Activated T-helper 1 cell treated with Interleukin-2 at 50 U/mL for 16 hours (primary cell): ENCODE data around the gene STK38.

Experiments used
- DNase-seq: peaks from one replicate; pipeline ENCODE4 v3.0.0-alpha.2; 2020; ENCODE audit warnings: low read depth

The STK38 gene

DNA sequence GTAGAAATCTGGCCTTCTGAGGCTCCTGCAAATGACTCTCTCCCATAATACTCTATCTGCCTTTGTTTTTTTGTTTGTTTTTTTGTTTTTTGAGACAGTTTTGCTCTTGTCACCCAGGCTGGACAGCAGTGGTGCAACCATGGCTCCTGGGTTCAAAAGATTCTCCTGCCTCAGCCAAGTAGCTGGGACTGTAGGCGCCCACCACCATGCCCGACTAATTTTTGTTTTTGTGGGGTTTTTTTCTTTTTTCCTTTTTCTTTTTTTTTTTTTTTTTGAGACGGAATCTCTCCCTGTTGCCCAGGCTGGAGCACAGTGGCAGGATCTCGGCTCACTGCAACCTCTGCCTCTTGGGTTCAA is 16.6 kb upstream of the STK38 start:
- no peak for DNase-seq

DNA sequence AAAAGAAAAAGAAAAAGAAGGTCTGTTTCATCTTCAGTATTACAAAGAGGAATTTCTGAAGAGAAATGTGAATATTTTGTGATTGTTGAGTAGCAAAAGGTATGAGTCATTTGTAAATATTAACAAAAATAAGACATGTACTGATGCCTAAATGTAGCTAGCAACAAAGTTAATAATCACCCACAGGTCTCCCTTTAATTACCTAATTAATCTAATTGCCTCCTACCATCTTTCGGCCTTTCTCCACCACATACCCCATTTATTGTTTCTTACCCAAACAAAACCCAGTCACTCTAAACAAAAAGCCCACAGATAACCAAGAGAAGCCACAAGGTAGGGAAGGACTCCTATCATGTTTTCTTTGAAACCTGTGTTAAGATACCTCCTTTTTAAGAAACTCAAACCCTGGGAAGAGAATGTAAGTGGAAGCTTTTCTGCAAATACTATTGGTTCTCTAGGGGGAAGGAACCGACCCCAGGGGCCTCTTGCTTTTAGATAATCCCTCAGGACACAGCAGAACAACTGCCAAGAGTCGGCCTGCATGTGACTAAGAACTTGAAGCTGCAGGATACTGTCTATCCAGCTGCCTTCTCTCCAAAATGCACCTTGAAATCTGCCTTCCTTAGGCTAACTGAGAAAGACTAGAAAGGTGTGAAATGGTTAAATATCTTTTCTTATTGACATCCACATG is 16.1 kb upstream of the STK38 start:
- DNase-seq, result no peak

DNA sequence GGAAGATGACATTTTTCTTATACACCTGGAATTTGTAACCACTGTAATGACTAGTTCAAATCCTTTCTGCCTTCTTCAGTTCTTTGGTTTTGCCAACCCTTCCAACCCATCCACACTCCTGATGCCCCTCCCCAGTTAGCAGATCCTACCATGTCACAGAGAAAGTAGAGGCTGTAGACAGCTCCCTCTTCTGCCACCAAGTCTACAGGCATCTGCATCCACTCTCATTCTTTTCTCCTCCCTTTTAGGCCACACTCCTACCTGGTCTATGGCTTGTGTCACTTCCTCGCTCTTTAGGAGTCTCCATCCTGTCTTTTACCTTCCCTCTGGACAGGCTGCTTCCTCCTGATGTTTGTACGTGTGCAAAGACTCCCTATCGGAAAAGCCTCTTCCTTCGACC is 13.5 kb upstream of the STK38 start:
- DNase-seq, result no peak

DNA sequence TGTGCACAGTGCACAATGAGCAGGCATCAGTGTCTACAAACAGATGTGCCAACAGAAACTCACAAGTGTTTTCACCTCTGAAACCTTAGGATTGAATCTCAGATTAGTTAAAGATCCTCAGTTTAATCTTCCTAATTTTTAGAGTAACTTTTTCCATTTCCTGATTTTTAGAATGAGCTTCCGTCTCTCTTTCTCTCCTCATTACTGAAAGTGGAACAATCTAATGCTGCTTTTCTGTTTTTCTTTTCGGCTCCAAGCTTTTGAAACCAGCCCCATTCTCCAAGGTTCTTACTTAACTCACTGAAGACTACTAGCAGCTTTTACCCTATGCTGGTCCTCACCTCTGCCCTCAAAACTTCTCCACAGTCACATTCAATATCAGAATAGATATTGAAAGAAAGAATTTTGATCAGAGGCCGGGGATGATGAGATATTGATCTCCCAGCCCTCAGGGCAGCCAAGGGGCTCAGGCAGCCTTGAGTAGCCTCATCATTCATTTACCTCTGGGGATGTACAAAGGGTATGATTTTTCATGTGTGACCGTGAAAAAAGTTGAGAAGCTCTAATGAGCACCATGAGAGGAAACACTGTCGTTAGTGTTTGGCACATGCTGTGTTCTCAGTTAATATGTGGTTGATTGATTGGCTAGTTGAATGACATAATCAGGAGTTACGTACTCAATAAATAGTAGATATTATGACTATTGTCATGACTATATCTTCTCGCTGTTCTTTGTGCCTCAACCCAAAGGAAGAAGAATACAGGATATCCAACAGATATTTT is 11.9 kb upstream of the STK38 start:
- DNase-seq, result no peak

DNA sequence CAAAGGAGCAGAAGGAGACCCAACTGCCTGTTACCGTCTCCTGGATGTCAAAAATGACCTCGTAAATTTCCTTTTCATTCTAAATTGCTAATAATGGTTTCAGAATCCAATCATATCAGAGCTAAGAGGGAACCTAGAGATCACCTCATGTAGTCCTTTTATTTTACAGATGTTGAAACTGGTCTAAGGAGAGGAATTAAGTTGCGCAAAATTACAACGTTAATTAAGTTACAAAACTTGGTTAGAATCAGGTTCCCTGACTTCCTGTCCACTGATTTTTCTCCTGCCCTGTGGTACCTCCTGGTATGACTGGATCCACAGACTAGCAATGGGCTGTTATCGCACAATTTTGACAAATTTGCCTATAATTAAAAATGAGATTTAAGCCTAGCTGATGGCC is 9.0 kb upstream of the STK38 start:
- DNase-seq, result no peak

DNA sequence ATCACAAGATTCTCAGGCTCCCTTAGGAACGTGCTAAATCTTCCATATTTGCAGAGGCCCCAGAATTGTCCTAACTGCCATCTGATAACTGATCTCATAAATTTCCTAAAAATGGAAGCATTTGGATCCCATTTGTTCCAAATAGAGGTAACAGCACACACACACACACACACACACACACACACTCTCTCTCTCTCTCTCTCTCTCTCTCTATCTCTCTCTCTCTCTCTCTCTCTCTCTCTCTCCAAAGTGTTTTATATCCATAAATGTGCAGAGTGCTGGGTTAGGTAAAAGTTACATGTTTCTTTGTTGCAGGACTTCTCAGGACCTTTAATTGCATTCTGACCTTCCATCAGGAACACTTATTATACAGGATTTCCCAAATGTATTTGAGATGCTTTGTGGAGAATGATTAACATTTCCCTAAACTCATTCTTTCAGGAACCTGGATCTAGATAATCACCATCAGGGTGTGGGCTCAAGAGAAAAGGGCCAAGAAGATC is 8.5 kb upstream of the STK38 start:
- no peak for DNase-seq

DNA sequence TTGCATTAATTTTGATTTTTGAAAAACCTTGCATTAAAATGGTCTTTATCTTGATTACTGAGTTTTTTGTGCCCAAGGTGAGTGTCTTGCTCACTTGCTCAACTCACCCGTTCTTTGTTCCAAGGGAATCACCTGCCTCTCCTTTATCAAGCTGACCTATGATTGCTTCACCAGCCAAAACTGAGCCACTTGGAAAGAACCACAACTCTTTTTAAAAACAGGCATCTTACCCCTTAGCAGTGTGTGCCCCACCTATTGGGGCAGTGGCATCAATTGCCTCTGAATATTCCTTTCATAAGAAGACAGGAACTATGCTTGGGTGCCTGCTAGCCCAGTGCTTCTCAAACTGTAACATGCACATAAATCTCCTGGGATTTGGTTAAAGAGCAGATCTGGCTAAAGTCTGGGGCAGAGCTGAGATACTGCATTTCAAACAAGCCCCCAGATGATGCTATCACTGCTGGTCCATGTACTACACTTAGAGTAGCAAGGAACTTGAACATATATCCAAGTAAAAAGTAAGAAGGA is 3.3 kb upstream of the STK38 start:
- DNase-seq, result no peak

DNA sequence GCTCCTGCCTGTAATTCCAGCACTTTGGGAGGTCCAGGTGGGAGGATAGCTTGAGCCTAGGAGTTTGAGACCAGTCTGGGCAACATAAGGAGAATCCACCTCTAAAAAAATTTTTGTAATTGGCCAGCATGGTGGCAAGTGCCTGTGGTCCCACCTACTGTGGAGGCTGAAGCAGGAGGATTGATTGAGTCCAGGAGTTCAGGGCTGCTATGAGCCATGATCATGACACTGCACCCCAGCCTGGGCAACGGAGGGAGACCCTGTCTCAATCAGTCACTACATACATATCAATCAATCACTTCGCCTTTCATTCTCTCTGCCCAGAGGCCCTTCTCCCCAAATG is 1.1 kb upstream of the STK38 start:
- no peak for DNase-seq

DNA sequence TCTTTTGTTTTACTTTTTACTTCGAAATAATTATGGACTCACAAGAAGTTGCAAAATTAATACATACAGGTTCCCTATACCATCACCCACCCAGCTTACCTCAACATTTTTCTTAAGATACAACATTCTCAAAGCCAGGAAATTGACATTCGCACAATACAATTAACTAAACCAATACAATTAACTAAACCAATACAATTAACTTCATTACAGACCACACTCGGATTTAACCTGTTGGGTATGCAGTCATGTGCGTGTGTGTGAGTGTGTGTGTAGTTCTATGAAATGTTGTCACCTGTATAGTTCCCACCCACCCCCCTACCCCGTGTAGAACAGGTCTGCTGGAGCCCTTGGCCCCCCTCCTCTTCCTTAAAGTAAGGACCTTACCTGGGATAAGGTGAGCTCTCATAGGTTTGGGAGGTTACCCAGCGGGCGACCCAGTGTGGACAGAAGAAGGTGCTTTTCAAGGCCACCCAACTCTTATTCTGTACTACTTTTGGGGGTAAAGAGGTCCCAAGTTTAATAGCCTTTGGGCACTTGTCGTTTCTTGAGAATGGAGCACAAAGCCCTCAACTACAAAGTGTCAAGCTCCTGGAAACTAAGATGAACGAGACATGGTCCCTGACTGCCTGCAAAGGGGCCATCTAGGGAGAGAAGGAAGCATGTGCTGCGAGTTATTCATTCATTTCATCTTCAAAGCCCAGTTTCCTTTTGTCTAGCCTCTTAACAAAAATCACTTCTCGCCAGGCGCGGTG is 544 bp upstream of the STK38 start:
- DNase-seq, result no peak

DNA sequence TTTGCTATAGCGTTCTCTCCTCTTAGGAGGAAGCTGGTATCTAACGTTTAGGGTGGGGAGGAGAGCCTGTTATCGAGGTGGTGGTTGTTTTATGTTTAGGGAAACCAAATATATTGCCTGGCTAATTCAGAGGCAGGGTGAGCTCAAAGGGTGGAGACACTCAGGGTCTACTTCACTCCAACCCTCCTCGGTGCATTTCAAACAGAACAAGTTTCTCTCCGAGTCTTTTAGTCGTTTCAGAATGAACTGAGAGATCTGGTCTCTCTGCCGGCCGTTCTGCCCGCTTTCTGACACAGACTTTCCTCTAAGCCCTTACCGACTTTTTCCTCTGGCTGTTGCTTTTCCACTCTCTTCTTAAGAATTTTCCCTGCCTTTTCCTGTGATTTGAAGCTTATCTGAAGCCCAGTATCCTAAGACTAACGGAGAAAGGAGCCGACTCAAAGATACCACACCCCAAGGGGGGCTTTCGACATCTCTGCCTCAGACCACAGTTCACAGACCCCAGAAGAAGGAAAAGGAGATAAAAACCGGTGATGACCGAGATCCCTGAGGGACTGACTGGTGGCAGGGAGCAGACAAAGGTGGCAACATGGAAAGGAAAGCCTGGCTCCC is 865 bp downstream of the STK38 start:
- no peak for DNase-seq

DNA sequence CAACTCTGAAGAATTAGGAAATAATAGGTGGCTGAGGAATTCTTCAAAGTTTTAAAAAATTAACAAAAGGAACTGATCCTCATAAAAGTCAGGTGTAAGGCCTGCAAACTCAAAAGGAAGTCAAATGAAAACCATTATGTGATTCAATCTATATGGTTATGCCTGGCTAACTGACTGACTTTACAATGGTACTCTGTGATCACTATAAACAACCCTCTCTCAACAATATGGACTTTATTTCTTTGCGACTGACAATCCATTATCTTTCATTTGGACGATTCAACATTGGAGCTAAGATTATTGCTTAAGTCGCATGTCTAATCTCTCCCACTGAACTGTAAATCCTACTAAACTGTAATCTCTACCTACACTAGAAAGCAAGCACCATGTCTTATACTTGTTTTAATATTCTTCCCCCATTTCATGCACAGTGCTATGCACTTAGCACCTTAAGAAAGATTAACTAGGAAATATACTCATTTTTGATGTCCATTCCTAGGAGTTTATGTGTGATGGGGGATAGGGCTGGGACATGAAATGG is 1.4 kb downstream of the STK38 start:
- DNase-seq, result no peak

DNA sequence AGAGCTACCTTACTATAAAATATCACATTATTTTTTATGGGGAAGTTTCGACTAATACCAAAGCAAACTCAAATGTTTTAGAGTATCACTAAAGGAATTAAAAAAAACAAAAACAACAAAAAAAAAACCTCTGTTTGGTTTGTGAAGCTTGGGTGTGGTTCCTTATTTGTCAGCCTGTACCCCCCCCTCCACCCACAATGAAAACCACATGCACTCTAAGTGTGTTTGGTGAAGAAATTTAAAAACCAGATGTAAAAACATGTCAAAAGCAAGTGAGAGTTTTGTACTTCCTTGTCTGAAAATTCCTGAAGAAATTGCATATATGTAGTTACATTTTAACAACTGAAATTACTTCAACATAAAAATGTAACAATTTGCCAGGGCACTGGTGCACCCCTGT is 3.1 kb downstream of the STK38 start:
- peak; percentile 35 for DNase-seq

DNA sequence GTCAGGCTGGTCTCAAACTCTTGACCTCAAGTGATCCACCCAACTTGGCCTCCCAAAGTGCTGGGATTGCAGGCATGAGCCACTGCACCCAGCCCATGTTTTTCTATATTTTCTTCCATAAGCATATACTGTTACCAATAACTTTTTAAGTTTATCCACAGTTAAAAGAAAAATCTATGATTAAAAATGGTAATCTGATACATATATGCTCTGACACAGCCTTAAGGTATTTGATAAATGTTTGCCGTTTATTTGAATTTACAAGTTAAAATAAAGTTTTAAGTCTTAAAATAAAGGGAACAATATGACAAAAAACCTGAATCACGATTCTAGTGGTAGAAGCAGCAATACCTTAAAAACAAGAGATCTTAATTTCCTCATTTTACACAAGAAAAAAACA is 5.2 kb downstream of the STK38 start:
- no peak for DNase-seq

DNA sequence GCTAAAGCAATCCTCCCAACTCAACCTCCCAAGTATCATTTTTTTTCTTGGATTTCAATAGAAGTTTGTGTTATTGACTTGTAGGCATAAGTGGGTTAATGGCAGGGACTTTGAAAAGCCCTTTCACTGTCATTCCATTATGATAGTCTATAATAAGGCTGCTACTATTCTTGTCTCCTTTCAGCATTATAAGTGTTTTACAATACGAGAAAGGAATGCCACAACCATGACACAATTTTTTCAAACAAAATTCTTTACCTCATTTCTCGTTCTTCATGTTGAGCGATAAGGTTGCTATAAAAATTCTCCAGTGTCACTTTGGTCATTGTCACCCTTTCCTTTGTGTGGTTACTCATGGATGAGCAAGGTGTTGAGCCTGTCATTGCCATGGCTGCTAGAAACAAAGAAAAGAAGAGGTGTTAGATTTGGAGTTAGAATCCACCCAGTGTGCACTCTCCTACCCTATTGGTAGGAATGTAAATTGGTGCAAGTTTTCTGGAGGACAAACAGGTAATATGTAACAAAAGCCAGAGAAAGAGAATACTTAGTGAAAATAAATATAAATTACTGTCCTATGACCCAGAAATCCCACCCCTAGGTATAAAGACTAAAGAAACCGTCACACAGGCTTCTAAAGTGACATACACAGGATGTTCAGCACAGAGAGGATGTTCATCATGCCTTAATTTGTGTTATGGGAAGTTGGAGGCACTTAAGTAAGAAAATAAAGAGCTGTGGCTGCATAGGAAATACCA is 7.3 kb downstream of the STK38 start:
- no peak for DNase-seq

DNA sequence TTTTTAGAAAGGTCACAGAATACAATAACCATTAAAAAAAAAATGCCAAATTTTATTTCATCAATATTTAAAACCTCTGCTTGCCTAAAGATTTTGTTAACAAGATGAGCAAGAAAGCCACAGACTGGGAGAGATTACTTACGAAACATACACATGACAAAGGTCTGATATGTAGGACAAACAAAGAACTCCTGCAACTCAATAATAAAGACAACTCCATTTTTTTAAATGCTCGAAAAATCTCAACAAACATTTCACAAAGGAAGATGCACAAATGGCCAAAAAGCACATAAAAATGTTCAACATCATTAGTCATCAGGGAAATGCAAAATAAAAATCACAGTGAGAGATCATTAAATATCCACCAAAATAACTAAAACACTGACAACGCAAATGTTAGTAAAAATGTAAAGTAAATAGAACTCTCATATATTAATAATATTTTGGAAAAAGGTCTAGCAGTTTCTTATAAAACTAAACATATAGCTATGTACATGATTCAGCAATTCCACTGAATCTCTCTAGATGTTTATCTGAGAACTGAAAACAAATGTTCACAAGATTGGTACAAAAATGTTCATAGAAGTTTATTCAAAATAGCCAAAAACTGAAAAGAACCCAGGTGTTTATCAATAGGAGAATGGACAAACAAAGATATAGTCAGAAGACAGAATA is 10.3 kb downstream of the STK38 start:
- no peak for DNase-seq

DNA sequence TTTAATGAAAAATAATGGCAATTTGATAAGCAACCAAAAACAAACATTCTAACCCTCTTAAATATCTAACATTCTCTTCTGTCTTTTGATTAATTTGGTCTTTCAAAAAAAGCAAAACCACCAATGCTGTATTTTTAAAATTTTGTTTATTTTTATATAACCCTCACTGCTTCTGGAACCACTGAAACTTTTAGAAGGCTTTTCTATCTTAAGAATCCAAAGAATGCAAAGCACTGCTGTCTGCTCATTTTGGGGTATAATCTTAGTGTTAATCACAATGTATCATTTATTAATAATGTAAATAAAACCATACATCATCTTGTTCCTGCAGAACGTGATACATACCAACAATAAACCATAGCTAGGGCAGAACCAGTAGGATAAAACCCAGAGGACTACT is 14.0 kb downstream of the STK38 start:
- DNase-seq, result no peak

DNA sequence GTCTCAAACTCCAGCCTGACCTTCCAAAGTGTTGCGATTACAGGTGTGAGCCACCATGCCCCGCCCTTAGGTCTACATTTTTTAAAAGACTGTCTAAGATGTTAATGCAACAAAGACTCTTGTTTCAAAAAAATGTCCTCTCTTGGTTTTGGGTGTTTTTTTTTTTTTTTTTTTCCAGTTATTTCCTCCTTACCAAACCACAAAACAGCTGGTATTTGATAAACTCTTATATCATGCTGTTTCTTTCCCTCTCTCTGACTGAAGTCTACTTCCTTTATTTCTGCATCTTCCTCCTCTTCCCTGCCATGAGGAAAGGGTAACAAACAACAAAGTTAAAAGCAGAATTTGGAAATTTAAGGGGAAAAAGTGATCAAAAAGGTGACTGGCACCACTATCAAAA is 21.2 kb downstream of the STK38 start:
- no peak for DNase-seq

DNA sequence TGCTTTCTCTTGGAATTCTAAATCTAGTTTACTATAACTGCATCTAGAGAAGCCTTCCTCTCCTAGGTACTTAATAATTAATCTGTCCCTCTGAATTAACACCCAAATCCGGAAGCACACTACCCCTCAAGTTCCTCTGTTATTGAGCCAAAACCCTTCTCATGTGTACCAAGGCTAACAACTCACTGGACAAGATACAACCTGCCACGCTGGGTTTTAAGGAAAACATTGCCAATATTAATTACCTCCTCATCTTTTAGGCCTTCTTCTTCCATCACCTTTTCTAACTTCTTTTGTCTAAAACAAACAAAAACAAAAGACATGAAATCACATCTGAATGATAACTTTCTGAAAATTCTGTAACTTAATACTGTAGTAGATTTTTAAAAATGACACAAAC is 21.9 kb downstream of the STK38 start:
- DNase-seq, result no peak

DNA sequence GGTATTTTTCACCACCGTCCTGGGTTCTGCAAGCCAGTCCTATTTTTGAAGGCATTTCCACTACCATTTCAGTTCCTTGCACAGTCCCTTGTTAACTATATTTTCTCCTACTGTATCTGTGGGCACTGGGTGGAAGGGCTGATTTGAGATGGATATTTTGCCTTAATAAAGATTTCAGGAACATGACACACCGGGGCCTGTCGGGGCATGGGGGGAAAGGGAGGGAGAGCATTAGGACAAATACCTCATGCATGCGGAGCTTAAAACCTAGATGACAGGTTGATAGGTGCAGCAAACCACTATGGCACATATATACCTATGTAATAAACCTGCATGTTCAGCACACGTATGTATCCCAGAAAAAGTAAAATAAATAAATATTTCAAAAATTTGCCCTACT is 22.4 kb downstream of the STK38 start:
- DNase-seq, result no peak

DNA sequence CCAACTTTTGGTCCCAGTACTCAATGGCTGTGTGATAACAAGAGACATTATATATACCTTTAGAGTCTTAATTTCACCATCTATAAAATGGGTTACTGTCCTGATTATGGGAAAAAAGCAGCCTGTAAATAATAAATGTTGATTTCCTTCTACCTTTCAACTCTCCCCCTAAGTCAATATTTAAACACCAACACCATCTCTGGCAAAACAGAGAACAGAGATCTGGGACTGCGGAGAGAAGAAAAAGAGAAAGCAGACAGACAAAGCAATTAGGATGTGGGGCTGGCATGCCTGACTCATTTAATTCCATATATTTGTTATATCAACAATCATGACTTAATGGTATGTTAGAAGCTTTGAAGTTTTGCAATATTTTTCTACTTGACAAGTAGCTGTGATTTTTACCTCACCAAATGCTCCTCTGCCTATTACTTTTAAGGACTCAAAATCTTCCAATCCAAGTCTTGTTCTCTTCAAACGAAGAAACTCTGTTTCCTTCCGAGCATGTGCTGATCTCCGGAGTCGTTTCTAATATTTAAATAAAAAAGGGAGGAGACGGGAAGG is 23.3 kb downstream of the STK38 start:
- no peak for DNase-seq

DNA sequence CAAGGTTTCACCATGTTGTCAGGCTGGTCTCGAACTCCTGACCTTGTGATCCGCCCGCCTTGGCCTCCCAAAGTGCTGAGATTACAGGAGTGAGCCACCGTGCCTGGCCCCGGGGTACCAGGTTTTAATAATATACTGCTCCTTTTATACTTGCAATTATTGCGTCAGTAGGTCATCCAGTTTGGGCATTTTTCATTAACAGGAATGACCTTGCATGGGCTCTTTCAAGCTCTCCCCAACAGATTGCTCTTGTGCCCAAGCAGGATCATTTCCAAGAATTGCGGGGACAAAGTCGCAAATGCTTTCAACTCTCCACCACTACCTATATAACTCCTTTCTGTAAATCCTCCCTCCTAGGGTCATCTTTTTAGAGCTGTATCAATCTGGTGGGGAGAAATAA is 23.8 kb downstream of the STK38 start:
- no peak for DNase-seq
